Measurements from ENCODE around the gene CD6.

The CD6 gene

GRCh38 chr11:60994541-60995080 lies 23.1 kb downstream of the CD6 start:
- Histone ChIP-seq H3K27me3 (ENCODE audit: insufficient read depth, poor library complexity, severe bottlenecking) (peaks cover 5% of the 10 kb centered on the region), H3K4me3 (replicated peaks; ENCODE audit: insufficient read depth, low read length) (no peak overlapping the region), H3K27ac (replicated peaks) (no peak overlapping the region)
- no peak for DNase-seq (ENCODE audit: low read depth in 1 of 2, low spot score in 1 of 2)
- TF ChIP-seq CTCF (IDR thresholded peaks at IDR 0.05; ENCODE audit: insufficient read depth, low read length) (no peak), REST (IDR thresholded peaks at IDR 0.05; ENCODE audit: insufficient replicate concordance, low read depth) (no peak)

GRCh38 chr11:60995798-60996197 lies 24.3 kb downstream of the CD6 start:
- Histone ChIP-seq H3K27ac (replicated peaks) (no peak overlapping the region), H3K27me3 (ENCODE audit: insufficient read depth, poor library complexity, severe bottlenecking) (peaks cover 5% of the 10 kb centered on the region), H3K4me3 (replicated peaks; ENCODE audit: insufficient read depth, low read length) (no peak overlapping the region)
- DNase-seq (ENCODE audit: low read depth in 1 of 2, low spot score in 1 of 2), result no peak
- TF ChIP-seq CTCF (IDR thresholded peaks at IDR 0.05; ENCODE audit: insufficient read depth, low read length) (no peak), POLR2AphosphoS5 (IDR thresholded peaks at IDR 0.05; ENCODE audit: low read depth) (no peak), SPI1 (IDR thresholded peaks at IDR 0.05; ENCODE audit: borderline replicate concordance, low read depth) (no peak), GABPA (IDR thresholded peaks at IDR 0.05; ENCODE audit: low read depth) (no peak), REST (IDR thresholded peaks at IDR 0.05; ENCODE audit: insufficient replicate concordance, low read depth) (no peak)

GRCh38 chr11:60996381-60997138 lies 25.1 kb downstream of the CD6 start:
- no peak for DNase-seq (ENCODE audit: low read depth in 1 of 2, low spot score in 1 of 2)
- Histone ChIP-seq H3K27me3 (ENCODE audit: insufficient read depth, poor library complexity, severe bottlenecking) (peaks cover 5% of the 10 kb centered on the region), H3K4me3 (replicated peaks; ENCODE audit: insufficient read depth, low read length) (no peak overlapping the region), H3K27ac (replicated peaks) (no peak overlapping the region)
- no peak for TF ChIP-seq REST (IDR thresholded peaks at IDR 0.05; ENCODE audit: insufficient replicate concordance, low read depth)
- no peak for TF ChIP-seq POLR2AphosphoS5 (IDR thresholded peaks at IDR 0.05; ENCODE audit: low read depth)
- no peak for TF ChIP-seq CTCF (IDR thresholded peaks at IDR 0.05; ENCODE audit: insufficient read depth, low read length)
- no peak for TF ChIP-seq SPI1 (IDR thresholded peaks at IDR 0.05; ENCODE audit: borderline replicate concordance, low read depth)
- TF ChIP-seq GABPA (IDR thresholded peaks at IDR 0.05; ENCODE audit: low read depth), result no peak

All from HL-60 (cell line).